ENCODE results near the gene TOR1A.

Gene TOR1A, protein sequence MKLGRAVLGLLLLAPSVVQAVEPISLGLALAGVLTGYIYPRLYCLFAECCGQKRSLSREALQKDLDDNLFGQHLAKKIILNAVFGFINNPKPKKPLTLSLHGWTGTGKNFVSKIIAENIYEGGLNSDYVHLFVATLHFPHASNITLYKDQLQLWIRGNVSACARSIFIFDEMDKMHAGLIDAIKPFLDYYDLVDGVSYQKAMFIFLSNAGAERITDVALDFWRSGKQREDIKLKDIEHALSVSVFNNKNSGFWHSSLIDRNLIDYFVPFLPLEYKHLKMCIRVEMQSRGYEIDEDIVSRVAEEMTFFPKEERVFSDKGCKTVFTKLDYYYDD

GRCh38 chr9:129823935-129824601 lies at the start of gene TOR1A:
Gene TOR1A, minus strand, starts transcription at chr9:129824136. Its CDS starts 51 bp downstream, at chr9:129824085.
- TF ChIP-seq CTCF (IDR thresholded peaks at IDR 0.05) = no peak

GRCh38 chr9:129871046-129871445 lies 47.1 kb upstream of the TOR1A start:
- no peak for TF ChIP-seq CTCF (IDR thresholded peaks at IDR 0.05)

DNA sequence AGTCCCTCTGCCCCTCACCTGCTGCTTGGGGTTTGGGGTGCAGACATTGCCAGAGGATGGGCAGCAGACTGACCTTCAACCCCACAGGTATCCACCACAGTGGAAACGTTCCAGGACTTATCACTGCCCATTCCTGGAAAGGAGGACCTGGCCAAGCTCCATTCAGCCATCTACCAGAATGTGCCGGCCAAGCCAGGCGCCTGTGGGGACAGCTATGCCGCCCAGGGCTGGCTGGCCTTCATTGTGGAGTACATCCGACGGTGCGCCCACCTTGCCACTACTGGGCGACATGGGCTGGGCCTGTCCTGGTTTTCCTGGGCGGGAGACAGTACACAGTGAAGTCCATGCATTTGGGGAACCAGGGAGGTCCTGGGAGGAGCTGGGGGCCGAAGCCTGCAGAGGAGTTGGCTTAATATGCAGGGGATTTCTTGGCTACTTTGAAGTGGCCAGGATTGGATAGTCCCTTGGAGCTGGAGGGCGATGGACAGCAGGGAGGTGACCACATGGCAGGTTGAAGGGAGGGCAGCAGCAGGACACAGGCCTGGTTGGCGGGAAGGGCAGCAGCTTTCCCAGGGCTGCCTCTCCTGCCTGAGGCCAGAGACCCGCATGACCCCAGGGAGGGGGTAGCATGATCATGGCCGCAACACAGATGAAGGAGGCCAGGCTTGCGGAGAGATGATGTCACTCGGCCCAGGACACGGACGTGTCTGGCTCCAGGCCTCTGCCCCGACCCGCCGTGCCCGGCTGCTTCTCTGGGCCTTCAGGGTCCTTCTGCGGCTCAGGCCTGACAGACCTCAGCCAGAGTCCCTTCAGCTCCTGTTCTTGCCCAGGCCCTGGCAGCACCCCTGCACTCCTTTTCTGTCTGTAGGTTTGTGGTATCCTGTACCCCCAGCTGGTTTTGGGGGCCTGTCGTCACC lies 45.9 kb upstream of the TOR1A start:
- no peak for TF ChIP-seq CTCF (IDR thresholded peaks at IDR 0.05)

DNA sequence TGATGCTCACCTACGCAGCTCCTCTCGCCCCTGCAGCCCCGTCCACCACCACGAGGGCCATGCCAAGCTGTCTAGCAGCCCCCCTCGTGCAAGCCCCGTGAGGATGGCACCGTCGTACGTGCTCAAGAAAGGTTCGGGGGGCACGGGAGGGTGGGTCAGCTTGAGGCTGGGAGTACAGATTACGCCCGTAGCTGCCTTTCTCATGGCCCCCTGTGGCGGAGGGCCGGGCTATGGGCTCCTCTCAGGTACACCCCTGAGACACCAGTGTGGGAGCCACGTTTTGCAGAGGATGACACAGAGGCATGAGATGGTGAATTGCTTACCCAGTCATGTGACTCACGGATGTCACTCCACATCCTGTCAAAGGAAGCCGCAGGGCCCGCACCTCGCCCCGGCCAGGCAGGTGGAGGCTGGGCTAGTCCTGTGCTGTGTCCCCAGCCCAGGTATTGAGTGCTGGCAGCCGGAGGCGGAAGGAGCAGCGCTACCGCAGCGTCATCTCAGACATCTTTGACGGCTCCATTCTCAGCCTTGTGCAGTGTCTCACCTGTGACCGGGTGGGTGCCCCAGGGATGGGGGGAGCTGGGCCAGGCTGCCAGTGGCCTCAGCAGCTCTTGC lies 45.0 kb upstream of the TOR1A start:
- TF ChIP-seq CTCF (IDR thresholded peaks at IDR 0.05) = no peak

DNA sequence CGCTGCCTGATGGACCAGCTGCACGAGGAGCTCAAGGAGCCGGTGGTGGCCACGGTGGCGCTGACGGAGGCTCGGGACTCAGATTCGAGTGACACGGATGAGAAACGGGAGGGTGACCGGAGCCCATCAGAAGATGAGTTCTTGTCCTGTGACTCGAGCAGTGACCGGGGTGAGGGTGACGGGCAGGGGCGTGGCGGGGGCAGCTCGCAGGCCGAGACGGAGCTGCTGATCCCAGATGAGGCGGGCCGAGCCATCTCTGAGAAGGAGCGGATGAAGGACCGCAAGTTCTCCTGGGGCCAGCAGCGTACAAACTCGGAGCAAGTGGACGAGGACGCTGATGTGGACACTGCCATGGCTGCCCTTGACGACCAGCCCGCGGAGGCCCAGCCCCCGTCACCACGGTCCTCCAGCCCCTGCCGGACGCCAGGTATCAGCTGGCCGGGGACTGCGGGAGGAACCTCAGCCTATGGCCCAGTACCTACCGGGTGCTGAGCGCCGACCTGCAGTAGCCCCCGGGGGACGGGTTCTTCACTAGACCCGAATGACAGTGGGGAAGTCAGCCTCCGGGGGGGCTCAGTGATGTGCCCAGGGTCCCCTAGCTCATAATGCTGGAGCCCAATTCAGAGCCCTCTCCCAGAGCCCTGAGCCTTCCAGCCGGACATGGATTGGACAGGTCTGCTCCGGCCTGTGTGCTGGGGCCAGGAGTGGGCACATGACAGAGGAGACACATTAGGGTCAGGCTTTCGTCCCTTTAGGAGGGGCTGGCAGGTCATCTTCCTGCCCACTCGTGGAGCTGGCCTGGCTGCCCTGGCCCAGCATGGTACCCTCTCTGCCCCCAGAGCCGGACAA lies 44.3 kb upstream of the TOR1A start:
- no peak for TF ChIP-seq CTCF (IDR thresholded peaks at IDR 0.05)

DNA sequence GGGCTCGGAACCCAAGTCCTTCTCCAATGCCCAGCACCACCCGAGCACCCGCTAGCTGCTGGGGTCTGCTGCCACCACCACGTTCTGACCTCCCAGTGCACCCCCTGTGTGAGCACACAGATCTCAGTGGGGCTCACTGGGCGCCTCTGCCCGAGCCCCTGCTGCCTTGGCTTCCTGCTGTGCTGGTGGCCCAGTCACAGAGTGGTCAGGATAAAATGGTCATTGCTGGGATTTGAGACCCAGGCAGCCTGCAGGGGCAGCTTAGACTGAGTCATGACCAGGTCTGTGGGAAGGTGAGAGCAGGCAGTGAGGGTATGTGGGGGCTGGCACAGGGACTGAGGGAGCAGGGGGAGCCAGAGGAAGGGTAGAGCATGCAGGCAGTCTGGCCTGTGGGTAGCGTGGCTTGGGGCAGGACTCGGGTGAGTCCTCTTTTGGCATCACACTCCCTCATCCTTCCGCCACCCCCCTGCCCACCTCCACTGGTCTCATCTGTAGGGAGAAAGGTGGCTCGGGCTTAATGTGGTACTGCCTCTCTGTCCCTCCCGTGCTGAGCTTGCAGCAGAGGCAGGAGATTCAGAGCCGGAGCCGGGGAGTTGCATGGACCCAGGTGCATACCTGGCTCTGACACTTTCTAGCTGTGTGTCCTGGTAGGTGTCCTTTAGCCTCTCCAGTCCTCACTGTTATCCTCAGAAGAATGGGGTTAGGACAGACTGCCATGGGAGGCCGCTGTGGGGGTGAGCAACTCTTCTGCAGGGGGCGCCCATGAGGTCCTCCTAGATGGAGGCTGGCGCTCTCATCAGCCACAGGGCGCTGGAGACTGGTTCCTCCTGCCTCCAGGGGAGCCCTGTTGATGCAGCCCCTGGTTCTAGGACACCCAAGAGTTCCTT lies 43.4 kb upstream of the TOR1A start:
- TF ChIP-seq CTCF (IDR thresholded peaks at IDR 0.05) = no peak

Measured in LNCAP (cell line).